GM21723 (cell line): ENCODE results near the gene KRTAP25-1.

Source experiments
- ATAC-seq: cut with Tn5 transposase; IDR thresholded peaks from one replicate; pipeline ENCODE4 v1.9.1; 2021; ENCODE audit warnings: mild to moderate bottlenecking, moderate library complexity; ENCODE audit not compliant: unreplicated experiment

KRTAP25-1 gene

DNA sequence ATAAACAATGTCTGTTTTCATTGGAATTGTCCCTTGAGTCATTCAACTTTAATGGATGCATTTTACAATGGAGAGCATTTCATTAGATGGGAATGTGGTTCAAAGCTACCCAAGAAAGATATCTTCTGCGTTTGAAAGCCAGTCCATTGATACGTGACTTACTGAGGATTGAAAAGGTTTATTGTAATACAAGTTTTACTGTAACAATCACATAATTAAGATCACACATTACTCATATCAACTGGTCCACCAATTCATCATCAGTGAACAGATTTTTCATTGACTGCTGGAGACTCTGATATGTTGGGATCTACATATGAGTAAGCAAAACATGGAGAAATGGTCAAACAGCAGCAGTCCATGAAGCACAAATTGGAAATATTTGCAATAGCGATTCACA, 39.4 kb downstream of the KRTAP25-1 start:
- ATAC-seq, result no peak

DNA sequence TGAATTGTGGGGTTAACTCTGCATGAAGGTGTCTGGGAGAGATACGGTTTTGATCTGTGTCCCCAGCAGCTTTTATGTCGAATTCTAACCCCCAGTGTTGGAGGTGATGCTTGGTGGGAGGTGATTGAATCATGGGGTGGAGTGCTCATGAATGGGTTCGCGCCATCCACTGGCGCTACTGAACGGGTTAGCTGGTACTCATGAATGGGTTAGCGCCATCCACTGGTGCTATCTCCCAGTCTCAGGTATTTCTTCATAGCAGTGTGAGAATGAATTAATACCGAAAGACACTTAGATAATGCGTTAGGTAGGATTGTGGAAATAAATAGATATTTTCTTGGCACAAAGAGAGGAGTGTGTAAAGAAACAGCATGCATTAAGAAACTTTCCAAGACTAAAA, 40.5 kb downstream of the KRTAP25-1 start:
- ATAC-seq, result no peak

DNA sequence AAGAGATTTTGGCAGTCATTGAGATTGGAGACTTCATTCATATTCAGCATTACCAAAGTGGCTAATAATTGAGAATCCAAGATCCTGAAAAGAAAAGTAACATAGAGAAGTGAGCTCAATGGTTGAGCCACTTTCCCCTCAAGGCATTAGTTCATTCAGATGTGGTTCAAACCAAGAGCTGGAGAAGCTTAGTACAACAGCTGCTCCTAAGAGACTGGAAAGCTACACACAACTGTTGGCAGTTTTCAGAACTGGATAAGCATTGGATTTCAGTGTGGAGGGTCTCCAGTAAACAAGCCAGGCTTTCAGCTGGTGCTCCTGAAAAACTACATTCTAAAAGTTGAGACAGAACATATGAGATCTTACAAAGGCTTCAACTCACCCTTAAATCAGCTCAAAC, 44.3 kb downstream of the KRTAP25-1 start:
- no peak for ATAC-seq

DNA sequence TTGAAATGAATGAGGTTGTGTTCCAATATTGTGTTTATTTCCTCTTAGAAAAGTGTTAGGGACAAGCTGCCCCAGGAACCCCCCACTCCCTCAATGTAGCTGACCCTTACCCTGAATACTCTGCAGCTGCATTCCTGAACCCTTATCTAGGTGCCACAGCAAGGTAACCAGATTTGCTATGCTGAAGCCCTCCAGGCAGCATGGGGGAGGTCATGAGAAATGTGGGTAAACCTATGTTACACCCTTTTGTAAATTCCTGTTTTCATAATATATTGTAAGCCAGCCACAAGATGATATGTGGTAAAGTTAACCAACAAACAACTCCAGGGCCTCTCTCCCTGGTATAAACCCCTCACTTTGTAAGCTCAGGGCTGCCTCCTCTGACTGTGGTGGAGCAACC, 45.6 kb downstream of the KRTAP25-1 start:
- no peak for ATAC-seq

DNA sequence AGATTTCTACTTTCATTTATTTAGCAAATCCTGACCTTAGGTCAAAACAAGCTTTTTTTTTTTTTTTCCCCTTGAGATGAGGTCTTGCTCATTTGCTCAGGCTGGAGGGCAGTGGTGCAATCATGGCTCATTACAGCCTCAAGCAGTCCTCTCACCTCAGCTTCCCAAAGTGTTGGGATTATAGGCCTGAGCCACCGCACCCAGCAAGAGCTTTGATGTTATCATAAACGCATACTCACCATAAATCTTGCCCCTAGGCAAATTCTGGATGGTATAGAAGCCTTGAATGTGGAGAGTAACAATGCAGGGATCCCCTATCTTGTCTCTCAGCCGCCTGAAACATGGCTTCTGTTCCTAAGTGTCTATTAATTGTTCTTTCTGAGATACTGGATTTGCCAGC, 48.7 kb downstream of the KRTAP25-1 start:
- ATAC-seq, result no peak
